HG02884 (cell line): ENCODE results near the gene COL9A3.
A peak's percentile ranks its signal among the peaks of the same experiment; 100 is the strongest.

ENCODE experiments used
- ATAC-seq: cut with Tn5 transposase; IDR thresholded peaks from one replicate; pipeline ENCODE4 v1.9.1; 2021; ENCODE audit warnings: mild to moderate bottlenecking, moderate library complexity; ENCODE audit not compliant: unreplicated experiment

COL9A3 gene

DNA sequence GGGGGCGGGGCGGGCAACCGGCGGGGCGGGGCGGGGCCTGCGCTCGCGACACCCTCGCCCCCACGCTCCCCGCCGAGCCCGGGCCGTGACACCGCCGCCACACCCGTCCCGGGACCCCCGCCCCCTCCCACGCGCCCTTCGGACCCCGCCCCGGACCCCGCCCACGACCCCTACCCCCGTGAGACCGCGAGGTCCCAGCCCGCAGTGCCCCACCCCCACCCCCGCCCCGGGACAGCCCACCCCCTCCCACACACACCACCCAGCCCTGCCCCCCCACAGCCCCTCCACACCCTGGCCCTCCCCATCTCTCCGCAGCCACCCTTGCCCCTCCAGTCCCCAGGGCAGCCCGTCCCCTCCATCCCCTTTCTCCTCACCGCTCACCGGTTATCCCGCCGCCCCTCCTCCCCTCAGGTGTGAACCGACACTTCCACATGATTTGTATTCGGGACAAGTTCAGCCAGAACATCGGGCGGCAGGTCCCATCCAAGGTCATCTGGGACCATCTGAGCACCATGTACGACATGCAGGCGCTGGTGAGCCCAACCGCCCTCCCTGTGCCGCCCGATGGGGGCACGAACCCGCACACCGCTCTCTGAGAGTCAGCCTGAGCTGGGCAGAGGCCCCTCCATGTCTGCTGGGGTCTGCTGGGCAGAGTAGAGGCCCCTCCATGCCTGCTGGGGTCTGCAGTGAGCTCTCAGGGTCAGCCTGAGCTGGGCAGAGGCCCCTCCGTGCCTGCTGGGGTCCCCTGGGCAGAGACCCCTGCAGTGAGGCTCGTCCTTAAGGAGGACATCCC lies 20.0 kb upstream of the COL9A3 start:
- peak; percentile 11 for ATAC-seq

DNA sequence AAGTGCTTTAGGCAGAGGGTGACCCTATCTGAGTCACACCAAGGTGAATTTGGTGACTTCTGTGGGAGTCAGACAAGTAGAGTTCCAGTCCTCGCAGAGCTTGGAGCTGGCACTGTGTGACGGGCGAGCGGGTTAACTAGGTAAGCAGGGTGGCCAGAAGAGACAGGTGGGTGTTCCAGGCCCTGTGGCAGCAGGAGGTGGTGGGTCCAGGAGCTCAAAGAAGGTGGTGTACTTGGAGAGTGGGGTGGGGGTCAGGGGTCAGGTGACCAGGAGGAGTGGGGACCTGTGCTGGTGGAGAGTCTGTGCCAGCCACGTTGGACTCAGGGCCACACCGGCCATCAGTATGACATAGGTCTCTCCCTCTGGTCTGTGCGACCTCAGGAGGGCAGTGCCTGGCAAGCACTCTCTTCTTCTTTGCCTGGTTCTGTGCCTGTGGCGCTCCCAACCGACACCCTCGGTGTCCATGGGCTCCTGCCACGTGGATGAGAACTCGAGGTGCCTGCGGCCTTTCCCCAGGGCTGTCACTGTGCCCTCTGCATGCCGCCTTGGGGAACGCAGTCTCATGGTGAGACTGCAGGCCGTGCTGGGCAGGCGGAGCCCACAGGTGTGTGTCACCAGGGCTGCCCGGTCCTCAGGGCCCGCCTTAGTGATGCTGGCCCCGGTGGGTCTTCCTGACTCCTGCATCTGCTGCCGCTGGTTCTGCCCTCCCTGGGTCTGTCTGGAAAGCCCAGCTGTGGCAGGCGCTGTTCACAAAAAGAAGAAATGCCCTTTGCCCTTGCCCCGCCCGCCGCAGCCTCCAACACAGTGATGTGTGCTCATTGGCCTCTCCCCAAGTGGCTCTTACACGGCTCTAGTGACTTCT lies 18.9 kb upstream of the COL9A3 start:
- no peak for ATAC-seq

DNA sequence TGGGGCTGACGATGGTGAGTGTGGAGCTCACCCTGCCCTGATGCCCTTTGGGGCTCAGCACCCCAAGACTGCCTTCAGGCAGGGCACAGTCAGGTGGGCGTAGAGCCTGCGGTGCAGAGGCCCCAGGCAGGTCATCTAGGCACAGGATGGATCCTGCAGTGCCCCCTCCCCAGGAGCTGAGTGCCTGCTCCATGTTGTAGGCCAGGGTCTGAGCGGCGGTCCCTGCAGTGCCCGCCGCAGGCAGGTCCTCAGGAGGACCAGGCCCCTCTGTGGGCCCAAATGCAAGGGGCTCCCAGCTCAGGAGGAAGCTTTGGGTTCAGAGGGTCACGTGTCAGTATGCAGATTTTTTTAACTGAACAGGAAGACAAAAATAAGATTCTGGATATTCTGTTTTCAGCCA lies 17.8 kb upstream of the COL9A3 start:
- no peak for ATAC-seq

DNA sequence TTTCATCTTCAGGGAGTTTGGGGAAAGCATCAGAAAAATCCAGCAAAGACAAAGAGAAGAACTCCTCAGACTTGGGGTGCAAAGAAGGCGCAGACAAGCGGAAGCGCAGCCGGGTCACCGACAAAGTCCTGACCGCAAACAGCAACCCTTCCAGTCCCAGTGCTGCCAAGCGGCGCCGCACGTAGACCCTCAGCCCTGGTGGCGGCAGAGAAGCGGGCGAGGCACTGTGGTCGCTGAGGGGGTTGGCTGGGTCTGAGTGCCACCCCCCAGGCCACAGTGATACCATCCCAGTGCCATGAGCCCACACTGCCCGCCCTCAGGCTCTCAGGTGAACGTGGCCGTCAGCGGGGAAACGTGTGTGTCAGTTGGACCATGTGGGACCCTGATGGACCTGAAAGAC lies 17.4 kb upstream of the COL9A3 start:
- ATAC-seq = no peak

DNA sequence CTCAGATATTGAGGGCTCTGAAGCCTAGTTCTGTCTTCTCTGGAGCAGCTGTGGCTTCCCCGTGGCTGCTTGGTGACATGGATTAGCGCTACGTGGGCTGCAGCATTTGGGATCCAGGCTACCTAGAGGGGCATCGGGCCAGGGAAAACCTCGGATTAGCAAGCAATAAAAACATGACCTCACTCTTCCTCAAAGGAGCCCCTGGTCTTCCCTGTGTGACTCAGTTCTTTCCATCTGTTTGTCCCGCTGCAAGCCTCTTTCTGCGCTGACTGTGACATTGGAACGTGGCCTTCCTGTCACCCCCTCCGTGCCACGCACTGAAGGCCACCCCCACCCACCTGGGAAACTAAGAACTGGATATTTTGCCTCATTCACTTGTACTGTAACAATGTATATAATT lies 17.0 kb upstream of the COL9A3 start:
- ATAC-seq = no peak

DNA sequence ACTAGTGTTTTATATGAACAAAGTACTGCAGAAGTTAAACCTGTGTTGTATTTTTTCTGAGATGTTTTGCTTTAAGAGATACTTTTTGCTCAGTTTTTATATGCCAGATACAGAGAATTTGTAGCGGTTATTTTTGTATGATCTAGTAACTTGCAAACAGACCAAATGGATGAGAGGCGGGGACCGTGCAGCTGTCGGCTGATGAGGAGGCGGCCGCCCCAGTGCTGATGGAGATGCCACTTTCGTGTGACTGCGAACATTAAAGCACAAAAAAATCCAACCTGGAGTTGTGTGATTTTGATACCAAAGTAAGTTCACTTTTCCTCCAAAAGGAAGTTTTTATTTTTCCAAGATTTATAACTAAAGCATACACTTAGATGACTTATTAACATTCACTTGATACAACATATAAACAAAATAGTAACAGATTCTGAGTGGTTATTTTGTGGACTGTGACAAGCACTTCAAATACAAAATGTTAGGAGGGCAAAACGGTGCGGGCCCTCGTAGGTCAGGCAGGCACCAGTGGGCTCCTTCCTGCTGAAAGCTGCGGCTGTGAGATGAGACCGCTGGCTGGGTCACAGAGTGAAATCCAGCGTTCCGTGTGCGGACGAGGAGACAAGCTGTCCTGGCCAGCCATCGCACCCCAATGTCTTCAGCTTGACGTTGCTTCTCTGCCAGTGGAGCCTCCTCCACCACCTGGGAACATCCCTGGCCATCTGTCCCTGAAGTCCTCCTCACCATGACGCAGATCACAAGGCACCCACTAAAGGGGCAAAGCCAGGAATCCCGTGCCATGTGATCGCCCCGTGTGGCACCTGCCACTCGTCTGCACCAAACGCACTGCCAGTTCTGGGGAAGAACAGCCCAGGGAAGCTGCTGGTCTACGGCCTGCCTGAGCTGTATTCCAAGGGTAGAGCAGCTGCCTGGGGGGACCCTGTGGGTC lies 16.3 kb upstream of the COL9A3 start:
- ATAC-seq = no peak

DNA sequence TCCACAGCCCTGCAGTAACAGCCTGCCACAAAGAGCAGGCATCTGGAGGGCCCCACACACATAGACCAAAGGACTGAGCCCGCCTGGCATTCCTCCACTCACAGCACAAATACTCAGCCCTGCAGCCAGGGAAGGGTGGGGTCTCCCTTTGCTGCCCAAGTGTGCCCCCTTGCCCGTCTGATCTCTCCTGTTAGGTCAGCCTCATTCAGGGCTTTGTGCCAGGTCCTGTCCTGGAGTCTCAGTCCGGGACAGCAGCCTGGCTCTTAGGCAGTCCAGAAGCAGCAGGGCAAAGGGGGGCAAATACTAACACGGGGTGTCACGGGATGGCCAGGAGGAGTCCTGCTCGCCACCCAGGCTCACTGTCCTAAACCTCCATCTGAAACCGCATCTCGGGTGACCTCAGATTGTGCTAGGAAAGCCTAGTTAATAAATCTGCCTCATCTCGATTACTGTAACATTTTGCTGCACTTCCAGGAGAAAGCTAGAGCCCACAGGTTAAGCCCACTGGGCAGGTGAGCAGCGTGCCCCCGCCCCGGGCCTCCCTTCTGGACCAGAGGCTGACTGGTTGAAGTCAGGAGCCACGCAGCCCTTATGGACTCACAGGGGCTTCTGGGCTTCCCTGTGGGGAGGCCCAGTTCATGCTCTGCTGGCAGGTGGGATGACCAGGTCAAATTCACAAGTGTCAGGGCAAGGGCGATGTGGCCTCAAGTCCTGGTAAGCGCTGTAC lies 15.4 kb upstream of the COL9A3 start:
- no peak for ATAC-seq

DNA sequence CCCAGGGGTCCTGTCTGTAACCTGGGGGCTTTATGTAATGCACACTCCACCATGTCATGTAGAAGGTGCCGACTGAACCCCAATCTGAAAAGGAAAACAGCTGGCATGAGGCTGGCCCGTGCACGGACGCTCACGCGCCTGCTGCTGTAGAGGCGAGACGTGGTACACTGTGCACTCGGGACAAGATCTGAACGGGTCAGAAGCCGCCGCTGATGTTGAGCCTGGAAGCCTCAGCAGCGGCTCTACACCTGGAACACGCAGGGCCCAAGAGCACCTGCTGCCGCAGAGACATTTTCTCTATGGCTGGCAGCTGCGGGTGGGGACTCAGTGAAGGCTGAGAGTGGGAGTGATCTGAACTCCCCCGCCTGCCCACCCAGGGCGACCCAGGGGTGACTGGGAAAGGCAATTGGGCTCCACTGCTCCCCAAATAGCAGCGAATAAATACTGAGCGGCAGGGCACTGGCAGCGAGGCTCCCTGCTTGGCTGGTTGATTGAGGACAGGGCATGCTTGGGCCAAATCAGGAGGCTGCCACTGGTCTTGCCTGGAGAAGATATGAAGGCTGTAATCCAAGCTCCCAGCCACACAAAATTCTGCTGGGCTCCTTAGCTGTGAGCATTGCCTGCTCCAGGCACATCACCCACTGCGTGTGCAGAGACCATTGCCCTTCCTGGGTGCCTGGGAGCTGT lies 14.7 kb upstream of the COL9A3 start:
- no peak for ATAC-seq

DNA sequence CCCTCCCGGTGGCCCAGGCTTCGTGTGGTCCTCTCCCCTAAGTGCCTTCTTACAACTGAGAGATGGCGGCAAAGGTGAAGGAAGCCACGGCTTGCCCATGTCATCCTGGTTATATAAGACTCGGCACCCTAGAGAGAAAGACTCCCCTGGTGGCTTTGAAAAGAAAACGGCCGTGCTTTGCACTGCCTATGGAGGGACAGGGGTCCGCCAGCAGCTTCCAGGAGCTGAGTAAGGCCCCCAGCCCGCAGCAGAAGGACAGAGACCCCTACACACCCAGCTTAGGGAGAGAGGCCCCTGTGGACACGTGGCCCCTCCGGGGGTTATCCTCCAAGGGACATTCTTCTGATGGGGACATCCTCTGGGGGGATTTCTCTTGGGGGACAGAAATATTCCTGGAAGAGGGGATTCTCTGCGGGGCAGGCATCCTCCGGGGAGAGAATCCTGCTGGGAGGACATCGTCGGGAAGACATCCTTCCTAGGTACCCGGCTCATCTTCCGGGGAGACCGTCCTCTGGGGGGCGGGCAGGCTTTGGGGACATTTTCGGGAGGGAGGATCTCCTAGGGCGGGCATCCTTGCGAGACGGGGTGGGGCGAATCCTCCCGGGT lies 12.7 kb upstream of the COL9A3 start:
- ATAC-seq = no peak

DNA sequence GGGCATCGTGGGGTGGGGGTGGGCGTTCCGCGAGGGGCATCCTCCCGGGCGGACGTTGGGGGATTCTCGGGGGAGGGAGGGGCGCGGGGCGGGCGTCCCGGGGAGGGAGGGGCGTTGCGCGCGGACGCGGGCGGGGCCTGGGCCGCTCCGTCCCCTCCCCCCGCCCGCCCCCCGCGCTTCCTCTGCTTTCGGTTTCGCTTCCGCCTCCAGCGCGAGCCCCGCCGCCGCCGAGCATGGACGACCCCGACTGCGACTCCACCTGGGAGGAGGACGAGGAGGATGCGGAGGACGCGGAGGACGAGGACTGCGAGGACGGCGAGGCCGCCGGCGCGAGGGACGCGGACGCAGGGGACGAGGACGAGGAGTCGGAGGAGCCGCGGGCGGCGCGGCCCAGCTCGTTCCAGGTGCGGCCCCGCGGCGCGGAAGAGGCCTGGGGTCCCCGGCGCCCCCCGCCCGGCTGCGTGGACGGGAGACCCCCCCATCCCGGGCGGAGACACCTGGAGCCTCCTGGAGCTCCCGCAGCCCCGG lies 12.2 kb upstream of the COL9A3 start, which contains the start of gene OGFR:
OGFR (plus strand) TSS at position 209 of the 528 bp plus-strand sequence; CDS start at position 234, 25 bp downstream.
- no peak for ATAC-seq

DNA sequence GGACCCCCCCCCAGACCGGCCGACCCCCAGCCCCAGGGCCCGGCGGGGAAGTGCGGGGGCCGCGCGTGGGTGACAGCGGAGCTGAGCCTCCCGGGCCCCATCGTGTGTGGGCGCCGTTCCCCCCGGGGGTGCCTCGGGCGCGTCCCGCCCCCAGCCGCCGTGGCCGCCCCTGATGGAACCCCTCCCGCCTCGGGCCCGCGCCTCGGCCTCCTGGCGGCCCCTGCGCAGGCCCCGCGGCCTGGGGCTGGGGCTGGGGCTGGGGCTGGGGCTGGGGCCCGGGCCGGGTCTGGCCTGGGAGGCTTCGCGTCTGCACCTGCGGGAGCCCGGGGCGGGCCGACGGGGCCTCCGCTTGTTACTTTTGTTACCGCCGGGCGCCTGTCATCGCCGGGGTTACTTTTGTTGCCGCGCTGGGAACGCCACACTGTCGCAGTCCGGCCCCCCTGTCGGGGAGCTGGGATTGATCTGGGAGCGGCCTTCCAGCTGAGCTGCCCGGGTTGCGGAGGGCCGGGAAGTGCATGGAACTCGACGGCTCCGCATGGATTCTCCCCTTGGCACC lies 11.6 kb upstream of the COL9A3 start:
- ATAC-seq = no peak

DNA sequence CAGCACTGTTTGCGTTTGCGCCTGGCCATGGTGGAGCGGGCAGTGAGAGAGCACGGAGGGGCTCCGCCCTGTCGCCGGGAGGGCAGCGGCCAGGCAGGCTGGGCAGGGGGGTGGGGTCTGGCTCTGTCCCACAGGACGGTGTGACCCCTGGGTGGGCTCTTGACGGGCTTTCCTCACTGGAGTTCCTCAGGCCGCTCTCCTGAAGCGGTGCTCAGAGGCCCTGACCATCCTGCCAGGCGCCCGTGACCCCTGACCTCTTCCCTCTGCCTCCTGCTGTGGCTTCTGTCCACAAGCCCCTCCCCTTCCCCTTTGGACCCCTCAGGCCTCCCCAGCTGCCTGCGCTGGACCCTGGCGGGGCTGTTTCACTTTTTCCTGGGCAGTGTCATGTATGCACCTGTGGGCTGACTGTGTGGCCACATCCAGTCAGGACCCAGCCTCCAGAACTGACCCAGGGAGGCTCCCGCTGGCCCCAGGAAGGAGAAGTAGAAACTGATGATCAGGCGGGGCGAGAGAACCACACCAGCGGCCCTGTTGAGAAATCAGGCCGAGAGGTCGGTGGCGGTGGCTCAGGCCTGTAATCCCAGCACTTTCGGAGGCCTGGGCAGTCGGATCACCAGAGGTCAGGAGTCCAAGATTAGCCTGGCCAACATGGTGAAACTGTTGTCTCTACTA lies 11.0 kb upstream of the COL9A3 start:
- no peak for ATAC-seq

DNA sequence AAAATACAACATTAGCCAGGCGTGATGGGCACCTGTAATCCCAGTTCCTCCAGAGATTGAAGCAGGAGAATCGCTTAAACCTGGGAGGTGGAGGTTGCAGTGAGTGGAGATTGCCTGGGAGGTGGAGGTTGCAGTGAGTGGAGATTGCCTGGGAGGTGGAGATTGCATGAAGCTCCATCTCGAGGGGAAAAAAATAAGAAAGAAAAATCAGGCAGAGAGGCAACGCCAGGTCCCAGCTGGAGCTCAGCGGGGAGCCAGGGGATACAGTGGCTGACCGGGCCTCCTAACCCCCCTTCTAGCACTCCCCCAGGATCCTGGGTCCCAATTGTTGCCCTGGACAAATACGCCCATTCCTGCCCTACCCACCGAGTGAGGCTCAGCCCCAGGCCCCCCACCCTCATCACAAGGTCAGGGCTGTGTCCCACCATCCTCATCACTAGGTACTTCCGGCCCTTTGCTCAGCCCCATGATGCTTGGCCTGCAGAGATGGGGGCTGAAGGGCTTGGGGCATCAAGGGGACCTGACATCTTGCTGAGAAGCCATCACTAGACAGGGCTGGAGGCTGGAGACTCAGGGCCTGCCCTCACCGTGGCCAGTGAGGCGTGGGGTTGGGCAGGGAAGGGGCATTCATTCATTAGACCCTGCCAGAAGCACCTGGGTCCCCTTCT lies 10.3 kb upstream of the COL9A3 start:
- ATAC-seq = no peak

DNA sequence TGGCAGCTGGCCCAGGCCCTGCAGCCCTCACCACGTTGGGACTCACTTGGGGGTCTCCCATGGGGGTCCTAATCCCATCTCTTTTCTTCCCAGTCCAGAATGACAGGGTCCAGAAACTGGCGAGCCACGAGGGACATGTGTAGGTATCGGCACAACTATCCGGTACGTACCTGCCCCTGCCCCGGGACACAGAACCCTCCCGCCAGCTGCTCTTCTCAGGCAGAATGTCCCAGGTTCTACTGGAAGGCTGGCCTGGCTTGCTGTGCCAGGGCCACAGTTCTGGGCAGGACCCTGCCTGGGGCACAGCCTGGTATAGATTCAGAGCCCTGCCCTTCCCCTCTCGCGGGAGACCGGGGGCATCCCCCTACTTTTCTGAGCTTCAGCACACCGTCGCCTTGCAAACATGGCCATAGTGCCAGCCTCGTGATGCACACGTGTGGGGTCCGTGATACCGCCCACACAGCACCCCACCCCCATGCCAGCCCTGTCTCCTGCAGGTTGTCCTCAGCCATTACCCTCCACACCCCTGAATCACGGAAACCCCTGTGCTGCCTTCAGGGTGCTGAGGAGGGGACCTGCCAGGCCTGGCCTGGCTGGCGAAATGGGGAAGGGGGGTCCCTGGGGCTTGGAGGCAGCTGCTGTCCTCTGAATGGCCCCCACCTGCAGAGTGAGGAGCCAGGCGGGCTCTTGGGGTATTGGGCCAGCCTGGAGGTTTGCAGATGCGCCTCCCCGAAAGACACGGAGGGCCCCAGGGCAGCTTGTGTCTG lies 9.2 kb upstream of the COL9A3 start:
- no peak for ATAC-seq

DNA sequence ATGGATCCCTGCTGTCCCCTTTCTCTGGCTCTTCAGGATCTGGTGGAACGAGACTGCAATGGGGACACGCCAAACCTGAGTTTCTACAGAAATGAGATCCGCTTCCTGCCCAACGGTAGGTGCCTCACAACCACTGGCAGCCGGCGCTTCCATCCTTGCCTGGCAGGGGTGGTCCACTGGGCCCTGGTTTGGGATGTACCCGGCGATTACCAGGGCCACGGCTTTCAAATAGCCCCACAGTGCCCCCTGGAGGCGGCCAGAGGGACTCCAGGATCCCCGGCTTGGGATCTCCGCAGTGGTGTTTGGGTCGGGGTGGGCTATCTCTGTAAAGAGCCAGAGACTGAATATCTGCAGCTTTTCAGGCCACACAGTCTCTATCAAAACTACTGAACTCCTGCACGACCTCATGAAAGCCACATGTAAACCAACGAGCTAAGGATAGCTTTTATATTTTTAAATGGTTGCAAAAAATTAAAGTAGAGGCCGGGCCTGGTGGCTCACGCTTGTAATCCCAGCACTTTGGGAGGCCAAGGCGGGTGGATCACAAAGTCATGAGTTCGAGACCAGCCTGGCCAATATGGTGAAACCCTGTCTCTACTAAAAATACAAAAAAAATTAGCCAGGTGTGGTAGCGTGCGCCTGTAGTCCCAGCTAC lies 8.5 kb upstream of the COL9A3 start:
- ATAC-seq = no peak
